IMR-90 (cell line): ENCODE measurements around the gene SIKE1. TPM values are rescaled to one million over a fixed set of nuclear protein-coding genes. Genes with fewer than 3 reads are reported as not detected.
A peak's percentile ranks its signal among the peaks of the same experiment; 100 is the strongest.

Experiments used
- ATAC-seq: fragments of 200-7000 bp; cut with Tn5 transposase; 2 replicates; pipeline ENCODE4 v1.9.1; 2020; ENCODE audit warnings: low read depth, mild to moderate bottlenecking, moderate library complexity
- BruUV-seq: library from RNA; stranded (reverse); fragments of 400-500 nt; replicated peaks from 2 replicates; lab custom pipeline; 2021; lab: Mats Ljungman, UMichigan
- CTCF ChIA-PET: fragments of 300-600 bp; formaldehyde crosslinking; extraction: SDS; loops from one replicate; lab custom pipeline; 2021; ENCODE audit warnings: antibody characterized with exemption; lab: Yijun Ruan, JAX
- POLR2A ChIA-PET: fragments of 300-600 bp; sonication (Branson Sonifier 250); formaldehyde crosslinking; loops from one replicate; lab custom pipeline; 2022; ENCODE audit warnings: antibody characterized with exemption; ENCODE audit not compliant: unreplicated experiment; lab: Charles Lee
- DNase-seq: peaks from one replicate; pipeline ENCODE4 v3.0.0; 2013
- H2AFZ ChIP-seq: replicated peaks from 2 replicates; pipeline ENCODE3; 2013; ENCODE audit warnings: low read length, mild to moderate bottlenecking; ENCODE audit not compliant: poor library complexity
- H2AK5ac ChIP-seq: 2 replicates; pipeline ENCODE4 v1.6.1; 2013; ENCODE audit warnings: low read depth, low read length, inconsistent platforms
- H2AK9ac ChIP-seq: replicated peaks from 2 replicates; pipeline ENCODE3; 2013; ENCODE audit warnings: mild to moderate bottlenecking, low read depth, low read length, moderate library complexity; ENCODE audit not compliant: poor library complexity
- H2BK120ac ChIP-seq: 2 replicates; pipeline ENCODE4 v1.6.1; 2013; ENCODE audit warnings: low read depth, low read length, inconsistent platforms
- H2BK15ac ChIP-seq: 3 replicates; pipeline ENCODE4 v1.6.1; 2013; ENCODE audit warnings: low read depth, low read length, inconsistent platforms
- H2BK20ac ChIP-seq: 2 replicates; pipeline ENCODE4 v1.6.1; 2013; ENCODE audit warnings: low read depth, mild to moderate bottlenecking, inconsistent platforms, low read length, moderate library complexity
- H2BK5ac ChIP-seq: 2 replicates; pipeline ENCODE4 v1.6.1; 2013; ENCODE audit warnings: mild to moderate bottlenecking, low read depth, low read length, inconsistent platforms; ENCODE audit not compliant: poor library complexity, severe bottlenecking
- H3K14ac ChIP-seq: replicated peaks from 2 replicates; pipeline ENCODE4 v1.6.1; 2013; ENCODE audit warnings: low read depth, low read length, inconsistent platforms
- H3K18ac ChIP-seq: 2 replicates; pipeline ENCODE4 v1.6.1; 2013; ENCODE audit warnings: low read depth, low read length, control low read depth
- H3K23ac ChIP-seq: 2 replicates; pipeline ENCODE4 v1.6.1; 2013; ENCODE audit warnings: low read depth, low read length, inconsistent platforms
- H3K27ac ChIP-seq: 2 replicates; pipeline ENCODE4 v1.5.1; 2013; ENCODE audit warnings: mild to moderate bottlenecking, control low read depth, low read length; ENCODE audit not compliant: insufficient read depth
- H3K27me3 ChIP-seq: 2 replicates; pipeline ENCODE4 v1.6.1; 2013; ENCODE audit warnings: low read length; ENCODE audit not compliant: control insufficient read depth, insufficient read depth
- H3K36me3 ChIP-seq: 2 replicates; pipeline ENCODE4 v1.6.1; 2013; ENCODE audit warnings: low read length, mixed read lengths; ENCODE audit not compliant: control insufficient read depth, insufficient read depth
- H3K4ac ChIP-seq: 2 replicates; pipeline ENCODE4 v1.6.1; 2013; ENCODE audit warnings: low read depth, low read length, inconsistent platforms
- H3K4me1 ChIP-seq: 2 replicates; pipeline ENCODE4 v1.6.1; 2013; ENCODE audit warnings: low read length, mixed read lengths; ENCODE audit not compliant: control insufficient read depth, insufficient read depth
- H3K4me2 ChIP-seq: 2 replicates; pipeline ENCODE4 v1.6.1; 2013; ENCODE audit warnings: low read depth, mild to moderate bottlenecking, control low read depth, low read length, moderate library complexity
- H3K4me3 ChIP-seq: 2 replicates; pipeline ENCODE4 v1.5.1; 2013; ENCODE audit warnings: low read depth, mild to moderate bottlenecking, control low read depth, low read length, moderate library complexity; ENCODE audit not compliant: insufficient read depth
- H3K56ac ChIP-seq: 2 replicates; pipeline ENCODE4 v1.6.1; 2013; ENCODE audit warnings: low read length, inconsistent platforms; ENCODE audit not compliant: insufficient read depth; ENCODE audit errors: extremely low read depth
- H3K79me1 ChIP-seq, 2 experiments: 2 replicates each; pipeline ENCODE4 v1.6.1; 2013; ENCODE audit warnings: low read length in 2 of 2, inconsistent platforms in 1 of 2, low read depth in 1 of 2
- H3K9ac ChIP-seq: 2 replicates; pipeline ENCODE4 v1.6.1; 2013; ENCODE audit warnings: low read depth, low read length, control low read depth
- H3K9me1 ChIP-seq: 2 replicates; pipeline ENCODE4 v1.6.1; 2013; ENCODE audit warnings: low read length, inconsistent platforms; ENCODE audit not compliant: insufficient read depth
- H3K9me3 ChIP-seq: 2 replicates; pipeline ENCODE4 v1.6.1; 2013; ENCODE audit warnings: low read length; ENCODE audit not compliant: control insufficient read depth, insufficient read depth
- H4K20me1 ChIP-seq: 2 replicates; pipeline ENCODE4 v1.6.1; 2013; ENCODE audit warnings: low read length, inconsistent platforms; ENCODE audit not compliant: insufficient read depth
- H4K5ac ChIP-seq: 2 replicates; pipeline ENCODE4 v1.6.1; 2013; ENCODE audit warnings: mild to moderate bottlenecking, low read depth, low read length, control low read depth
- H4K8ac ChIP-seq, 2 experiments: 2 replicates each; pipeline ENCODE4 v1.6.1; 2013; ENCODE audit warnings: low read depth in 2 of 2, low read length in 2 of 2, control low read depth in 1 of 2, inconsistent platforms in 1 of 2
- H4K91ac ChIP-seq: 2 replicates; pipeline ENCODE4 v1.6.1; 2013; ENCODE audit warnings: low read depth, low read length, inconsistent platforms; ENCODE audit not compliant: insufficient read depth
- BHLHE40 ChIP-seq: fragments of 150-350 bp; IDR thresholded peaks from 2 replicates; pipeline ENCODE4 v1.6.1; 2016; ENCODE audit warnings: mild to moderate bottlenecking, low read depth, low read length
- CEBPB ChIP-seq: IDR thresholded peaks from 2 replicates; pipeline ENCODE4 v1.6.1; 2012; ENCODE audit warnings: low read depth, low read length, improper control_type of control experiment
- CHD1 ChIP-seq: IDR thresholded peaks from 2 replicates; pipeline ENCODE4 v1.6.1; 2012; ENCODE audit warnings: low read depth, low read length, improper control_type of control experiment
- ELK1 ChIP-seq: fragments of 150-350 bp; IDR thresholded peaks from 2 replicates; pipeline ENCODE4 v1.6.1; 2016; ENCODE audit warnings: low read depth, mild to moderate bottlenecking, low read length, moderate library complexity, borderline replicate concordance
- FOS ChIP-seq: fragments of 150-350 bp; IDR thresholded peaks from 2 replicates; pipeline ENCODE4 v1.6.1; 2016; ENCODE audit warnings: low read depth, low read length
- MAZ ChIP-seq: IDR thresholded peaks from 2 replicates; pipeline ENCODE4 v1.6.1; 2012; ENCODE audit warnings: low read depth, mild to moderate bottlenecking, low read length, improper control_type of control experiment, moderate library complexity, borderline replicate concordance
- MXI1 ChIP-seq: IDR thresholded peaks from 2 replicates; pipeline ENCODE4 v1.6.1; 2012; ENCODE audit warnings: low read depth, mild to moderate bottlenecking, low read length, moderate library complexity, borderline replicate concordance
- NFE2L2 ChIP-seq: fragments of 150-350 bp; IDR thresholded peaks from 2 replicates; pipeline ENCODE4 v1.6.1; 2016; ENCODE audit warnings: low read depth, mild to moderate bottlenecking, low read length
- POLR2A ChIP-seq: IDR thresholded peaks from 2 replicates; pipeline ENCODE4 v1.6.1; 2012; ENCODE audit warnings: mild to moderate bottlenecking, low read depth, low read length
- RAD21 ChIP-seq: IDR thresholded peaks from 2 replicates; pipeline ENCODE4 v1.6.1; 2012; ENCODE audit warnings: low read length, improper control_type of control experiment
- RCOR1 ChIP-seq: IDR thresholded peaks from 2 replicates; pipeline ENCODE4 v1.6.1; 2012; ENCODE audit warnings: mild to moderate bottlenecking, low read length, improper control_type of control experiment; ENCODE audit not compliant: insufficient replicate concordance
- RFX5 ChIP-seq: IDR thresholded peaks from 2 replicates; pipeline ENCODE4 v1.8.0; 2012; ENCODE audit warnings: low read depth, mild to moderate bottlenecking, low read length, moderate library complexity
- SMC3 ChIP-seq: fragments of 150-350 bp; IDR thresholded peaks from 2 replicates; pipeline ENCODE4 v1.6.1; 2016; ENCODE audit warnings: low read depth, mild to moderate bottlenecking, antibody characterized with exemption, low read length, moderate library complexity
- USF2 ChIP-seq: fragments of 150-350 bp; IDR thresholded peaks from 2 replicates; pipeline ENCODE4 v1.6.1; 2017; ENCODE audit warnings: mild to moderate bottlenecking, antibody characterized with exemption, low read length, low read depth
- WGBS, 2 experiments: methylation state at CpG; one replicate each; pipeline versions ENCODE4 v1.1.5 to v1.1.7; 2013; ENCODE audit warnings: missing lambda C conversion rate in 2 of 2; ENCODE audit not compliant: insufficient read length in 1 of 2; ENCODE audit errors: extremely low coverage in 2 of 2; 5-methylcytosine and 5-hydroxymethylcytosine counted together
- dilution Hi-C: fragments of 300-500 bp; cut with HindIII; formaldehyde crosslinking; loops from one replicate; pipeline ENCODE4 v1.14.3; 2018; ENCODE audit warnings: low sequenced_read_pairs; ENCODE audit not compliant: unreplicated experiment
- in situ Hi-C: fragments of 300-500 bp; cut with MboI; formaldehyde crosslinking; loops from 3 replicates; pipeline ENCODE4 v1.14.3; 2019; ENCODE audit warnings: low sequenced_read_pairs, inconsistent platforms, mixed read lengths
- intact Hi-C: fragments of 100-400 bp; cut with micrococcal nuclease; formaldehyde crosslinking; loops from 2 replicates; pipeline ENCODE4 v1.10.0; 2022
- polyA plus RNA-seq, 3 experiments: library from polyadenylated mRNA; depleted of rRNA; stranded (reverse); fragments of >200 nt; gene quantifications; 2 replicates each; pipeline ENCODE4 v1.2.3, GENCODE V29; 2012; ENCODE audit warnings: low replicate concordance in 1 of 3
- total RNA-seq: library from RNA; depleted of rRNA; stranded (reverse); fragments of >200 nt; gene quantifications from 2 replicates; pipeline ENCODE4 v1.2.3, GENCODE V29; 2012

SIKE1 gene
- total and polyA plus RNA-seq, 2 of the 4 experiments (the other 2 are of a cell fraction), result 20.9 to 49.1 TPM

- intact Hi-C loops, result loop anchor here (1.0 to 5.0 kb wide), 3 partner anchors 23 to 780 kb away; partner anchors contain the start of genes NRAS, OLFML3 and SIKE1
- Histone ChIP-seq H3K4me3 (peak within 1 kb of the TSS; percentile 67), H4K20me1 (peaks cover 51% of the 10 kb centered on the region), H3K4me1 (peaks cover 2% of the 10 kb centered on the region; the same call in 1 of the 2 replicates), H3K27me3 (no peaks in the 10 kb centered on the region), H3K9ac (peak within 1 kb of the TSS; percentile 93), H3K23ac (peak within 1 kb of the TSS; percentile 93), H3K79me1 (peaks cover 0 to 13% of the 10 kb centered on the region in 2 experiments; a peak in 2 of 4 replicates), H3K14ac (peak within 1 kb of the TSS; percentile 99), H3K36me3 (no peaks in the 10 kb centered on the region), H4K8ac (peak within 1 kb of the TSS; percentile 89 to 98), H2BK15ac (no peak within 1 kb of the TSS), H2BK120ac (peak within 1 kb of the TSS; percentile 71), H2AK9ac (peak within 1 kb of the TSS; percentile 95), H3K9me3 (no peaks in the 10 kb centered on the region), H2AK5ac (peak within 1 kb of the TSS; percentile 94), H3K56ac (peak within 1 kb of the TSS; percentile 98), H3K9me1 (no peaks in the 10 kb centered on the region), H3K4me2 (peak within 1 kb of the TSS; percentile 86), H3K27ac (peak within 1 kb of the TSS; percentile 89), H4K5ac (peak within 1 kb of the TSS; percentile 89), H2BK5ac (peak within 1 kb of the TSS; percentile 86), H2AFZ (peak within 1 kb of the TSS; percentile 89), H3K4ac (peak within 1 kb of the TSS; percentile 96), H4K91ac (peak within 1 kb of the TSS; percentile 96), H3K18ac (peak within 1 kb of the TSS; percentile 74), H2BK20ac (no peak within 1 kb of the TSS; the same call in 1 of the 2 replicates)
- BruUV-seq, result no TSS peak
- peak; percentile 93 for ATAC-seq
- dilution Hi-C loops, result no loop called here
- 0% methylated on average over 8 of the region's 50 CpGs; no CpG with 5 or more reads in 1 of the 2 experiments for WGBS, 2 experiments
- in situ Hi-C loops, result no loop called here
- peak; percentile 99 for DNase-seq
- POLR2A ChIA-PET, result no interaction called here
- CTCF ChIA-PET, result no interaction called here
- TF ChIP-seq RFX5 (no peak), FOS (no peak), MXI1 (0 out of 2 replicates have a peak, but pooled peaks have one; percentile 17), BHLHE40 (peak; percentile 83), NFE2L2 (no peak), MAZ (peak; percentile 80; the same call in 1 of the 2 replicates), CHD1 (peak; percentile 88; the same call in 1 of the 2 replicates), ELK1 (no peak), CEBPB (peak; percentile 56; the same call in 1 of the 2 replicates), USF2 (peak; percentile 27; the same call in 1 of the 2 replicates), SMC3 (no peak), RCOR1 (no peak), POLR2A (peak; percentile 98), RAD21 (peak; percentile 49)
Observed at GRCh38 chr1:114757455-114758255, 22.8 kb downstream of the SIKE1 start, which contains the start of gene CSDE1. Gene CSDE1, minus strand, starts transcription at chr1:114757984. Its CDS starts 18,094 bp downstream, at chr1:114739890.
